EL (cell line): ENCODE measurements around the gene NDUFS4.
"Not testable (repeated sequence)": the region's sequence is repeated elsewhere in the genome, so short reads cannot be mapped to it uniquely, and the experiment has no call there.

Experiments used
- DNase-seq: peaks from one replicate; pipeline ENCODE4 v3.0.0-alpha.2; 2016

Gene NDUFS4

GRCh38 chr5:53671447-53671846 is 111.0 kb downstream of the NDUFS4 start:
- DNase-seq = no peak

DNA sequence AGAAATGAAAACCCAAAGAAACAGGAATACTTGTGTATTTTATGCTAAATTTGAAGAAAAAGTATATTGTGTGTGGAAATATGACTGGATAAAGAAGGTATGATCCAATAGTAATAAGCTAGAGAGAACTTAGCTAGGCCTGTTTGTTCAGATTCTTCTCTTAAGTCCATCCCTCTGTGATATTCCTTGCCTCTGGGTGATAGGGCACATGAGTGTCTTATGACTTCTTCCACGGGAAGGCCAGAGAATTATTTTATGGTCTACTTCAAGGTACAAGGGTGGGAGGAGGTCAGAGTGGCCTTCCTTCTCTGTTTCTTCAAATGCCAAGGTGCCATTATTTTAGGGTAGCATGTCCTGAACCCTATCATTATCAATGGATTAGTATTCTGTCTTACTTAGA is 113.7 kb downstream of the NDUFS4 start:
- no peak for DNase-seq

DNA sequence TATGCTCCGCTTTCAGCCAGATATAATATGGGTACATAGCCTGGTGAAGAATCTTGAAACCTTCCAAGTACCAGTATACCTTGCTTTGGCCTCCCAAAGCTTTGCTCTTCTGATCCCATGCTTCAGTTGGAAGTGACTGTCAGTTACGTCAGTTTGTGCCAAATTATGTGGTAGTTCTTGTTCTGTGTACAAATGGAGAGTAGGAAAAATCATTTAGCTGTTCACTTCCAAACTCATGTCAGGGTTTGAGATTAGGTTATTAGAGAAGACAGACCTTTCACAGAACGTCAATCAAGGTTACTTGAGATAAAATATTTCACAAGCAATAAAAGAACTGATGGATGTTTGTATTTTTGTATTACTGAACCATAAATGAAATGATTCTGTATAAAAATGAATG is 117.2 kb downstream of the NDUFS4 start:
- DNase-seq = no peak

GRCh38 chr5:53678981-53679660 is 118.7 kb downstream of the NDUFS4 start:
- peak; percentile 22 for DNase-seq

GRCh38 chr5:53681079-53681478 is 120.6 kb downstream of the NDUFS4 start:
- no peak for DNase-seq

GRCh38 chr5:53691014-53691413 is 130.6 kb downstream of the NDUFS4 start:
- DNase-seq = no peak

DNA sequence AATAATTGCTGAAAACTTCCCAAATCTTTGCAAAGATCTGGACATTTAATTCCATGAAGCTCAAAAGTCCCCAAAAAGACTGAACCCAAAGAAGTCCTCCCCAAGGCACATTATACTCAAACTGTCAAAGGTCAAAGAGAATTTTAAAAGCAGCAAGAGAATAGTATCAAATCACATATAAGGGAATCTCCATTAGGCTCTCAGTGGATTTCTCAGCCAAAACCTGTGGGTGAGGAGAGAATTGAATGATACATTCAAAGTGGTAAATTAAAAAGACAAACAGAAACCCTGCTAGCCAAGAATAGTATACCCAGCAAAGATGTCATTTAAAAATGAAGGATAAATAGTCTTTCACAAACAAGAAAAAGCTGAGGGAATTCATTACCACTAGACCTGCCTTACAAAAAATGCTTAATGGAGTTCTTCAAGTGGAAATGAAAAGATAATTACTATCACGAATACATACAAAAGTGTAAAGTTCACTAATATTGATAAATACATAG is 134.1 kb downstream of the NDUFS4 start:
- DNase-seq = no peak

- not testable (repeated sequence) for DNase-seq
These were observed 150.0 kb downstream of the NDUFS4 start for GRCh38 chr5:53710405-53710804.

DNA sequence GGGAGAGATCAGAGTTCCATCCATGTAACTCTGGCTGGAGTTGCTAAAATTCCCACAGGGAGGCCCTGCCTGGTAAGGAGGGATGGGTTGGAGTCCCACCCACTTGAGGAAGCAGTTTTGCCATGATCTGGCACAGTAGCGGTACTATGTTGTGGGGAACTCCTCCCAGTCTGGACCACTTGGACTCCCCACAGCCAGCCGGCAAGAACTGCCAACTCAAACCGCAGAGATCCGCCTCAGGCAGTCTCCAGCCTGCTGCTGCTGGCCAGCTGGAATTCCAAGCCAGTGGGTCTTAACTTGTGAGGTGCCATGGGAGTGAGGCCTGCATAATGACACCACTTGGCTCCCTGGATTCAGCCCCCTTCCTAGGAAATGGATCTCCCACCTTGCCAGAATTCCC is 151.9 kb downstream of the NDUFS4 start:
- DNase-seq = no peak

DNA sequence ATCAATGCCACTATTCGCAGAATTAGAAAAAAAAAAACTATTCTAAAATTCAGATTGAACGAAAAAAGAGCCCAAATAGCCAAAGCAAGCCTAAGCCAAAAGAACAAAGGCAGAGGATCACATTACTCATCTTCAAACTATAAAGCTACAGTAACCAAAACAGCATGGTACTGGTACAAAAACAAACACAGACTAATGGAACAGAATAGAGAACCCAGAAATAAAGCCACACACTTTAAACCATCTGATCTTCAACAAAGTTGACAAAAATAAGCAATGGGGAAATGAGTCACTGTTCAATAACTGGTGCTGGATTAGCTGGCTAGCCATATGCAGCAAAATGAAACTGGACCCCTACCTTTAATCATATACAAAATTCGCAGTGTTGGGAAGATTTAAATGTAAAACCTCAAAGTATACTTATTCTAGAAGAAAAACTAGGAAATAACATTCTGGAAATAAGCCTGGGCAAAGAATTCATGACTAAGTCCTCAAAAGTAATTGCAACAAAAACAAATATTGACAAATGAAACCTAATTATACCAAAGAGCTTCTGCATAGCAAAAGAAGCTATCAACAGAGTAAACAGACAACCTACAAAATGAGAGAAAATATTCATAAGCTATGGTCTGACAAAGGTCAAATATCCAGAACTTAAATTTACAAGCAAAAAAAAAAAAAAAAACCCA is 153.7 kb downstream of the NDUFS4 start:
- DNase-seq = peak; percentile 6

- peak; percentile 27 for DNase-seq
These were observed 154.2 kb downstream of the NDUFS4 start for GRCh38 chr5:53714667-53715010.

- no peak for DNase-seq
These were observed 165.7 kb downstream of the NDUFS4 start for GRCh38 chr5:53726121-53726520.

GRCh38 chr5:53730943-53731342 is 170.5 kb downstream of the NDUFS4 start:
- DNase-seq = no peak
